HepG2 (cell line): ENCODE data around the gene MCF2L. TPM values are rescaled to one million over a fixed set of nuclear protein-coding genes. Genes with fewer than 3 reads are reported as not detected.

Experiments used
- ATAC-seq: fragments of 200-7000 bp; cut with Tn5 transposase; 3 replicates; pipeline ENCODE4 v1.9.1; 2020; ENCODE audit warnings: mild to moderate bottlenecking, moderate library complexity
- BruUV-seq: library from RNA; stranded (reverse); fragments of 400-500 nt; replicated peaks from 2 replicates; lab custom pipeline; 2021; lab: Mats Ljungman, UMichigan
- CTCF ChIA-PET: fragments of 300-600 bp; formaldehyde crosslinking; extraction: SDS; loops from one replicate; lab custom pipeline; 2021; ENCODE audit warnings: low total read pairs, inconsistent platforms, low intra/inter-chr PET ratio; lab: Yijun Ruan, JAX
- POLR2A ChIA-PET: fragments of 350-600 bp; sonication (Branson Sonifier 250); formaldehyde crosslinking; loops from one replicate; lab custom pipeline; 2020; ENCODE audit warnings: antibody characterized with exemption, inconsistent platforms; lab: Yijun Ruan, JAX
- DNase-seq: peaks from one replicate; pipeline ENCODE4 v3.0.0-alpha.2; 2015; ENCODE audit warnings: low spot score
- FAIRE-seq: peaks from 3 replicates; lab custom pipeline; 2011; peaks lifted over from hg19 to GRCh38; lab: Jason Lieb, UNC
- H2AFZ ChIP-seq: one replicate; pipeline ENCODE4 v1.6.1; 2011; ENCODE audit warnings: low read length, inconsistent platforms
- H3K27ac ChIP-seq: fragments of 300-600 bp; 3 replicates; pipeline ENCODE4 v1.8.0; 2011; ENCODE audit warnings: mixed run types, mild to moderate bottlenecking, mixed read lengths, low read length, inconsistent platforms; ENCODE audit not compliant: insufficient read depth; ENCODE audit errors: extremely low read length
- H3K27me3 ChIP-seq, 2 experiments: fragments of 200-600 bp in 1 of 2; 2 replicates in 1 of 2; 3 replicates in 1 of 2; pipeline versions ENCODE4 v1.6.0 to v1.8.0; 2011; ENCODE audit warnings: low read length in 2 of 2, mild to moderate bottlenecking in 2 of 2, moderate library complexity in 2 of 2, inconsistent platforms in 1 of 2; ENCODE audit not compliant: insufficient read depth in 2 of 2, control insufficient read depth in 1 of 2
- H3K36me3 ChIP-seq, 2 experiments: fragments of 200-600 bp in 1 of 2; replicated peaks in 1 of 2; 2 replicates in 1 of 2; 3 replicates in 1 of 2; pipeline versions ENCODE4 v1.5.1 to v1.8.0; 2011; ENCODE audit warnings: low read length in 2 of 2, inconsistent platforms in 1 of 2; ENCODE audit not compliant: insufficient read depth in 2 of 2, control insufficient read depth in 1 of 2
- H3K4me1 ChIP-seq: 2 replicates; pipeline ENCODE4 v1.5.1; 2012; ENCODE audit warnings: low read length, inconsistent platforms; ENCODE audit not compliant: insufficient read depth
- H3K4me2 ChIP-seq: 2 replicates; pipeline ENCODE4 v1.6.0; 2011; ENCODE audit warnings: low read depth, low read length, inconsistent platforms
- H3K4me3 ChIP-seq, 3 experiments: fragments of 200-600 bp in 1 of 3; sonication (generic), shearing (Covaris generic) in 1 of 3; replicated peaks in 1 of 3; 2 replicates each; pipeline ENCODE4 v1.5.1; 2011 to 2016; ENCODE audit warnings: low read length in 3 of 3, inconsistent platforms in 2 of 3, low read depth in 2 of 3, mild to moderate bottlenecking in 2 of 3, control low read depth in 1 of 3, mixed read lengths in 1 of 3; ENCODE audit not compliant: insufficient read depth in 1 of 3
- H3K79me2 ChIP-seq: one replicate; pipeline ENCODE4 v1.6.1; 2011; ENCODE audit warnings: low read length, inconsistent platforms; ENCODE audit not compliant: insufficient read depth
- H3K9ac ChIP-seq: 2 replicates; pipeline ENCODE4 v1.6.0; 2011; ENCODE audit warnings: mild to moderate bottlenecking, low read depth, low read length, inconsistent platforms; ENCODE audit not compliant: insufficient read depth
- H3K9me3 ChIP-seq: 2 replicates; pipeline ENCODE4 v1.5.1; 2012; ENCODE audit warnings: mild to moderate bottlenecking, low read length
- H4K20me1 ChIP-seq: 2 replicates; pipeline ENCODE4 v1.6.0; 2011; ENCODE audit warnings: inconsistent platforms, mild to moderate bottlenecking, low read length, moderate library complexity; ENCODE audit not compliant: insufficient read depth
- AKNA ChIP-seq: sonication (generic); formaldehyde crosslinking; IDR thresholded peaks from 2 replicates; pipeline ENCODE4 v1.4.0; 2020; ENCODE audit warnings: missing genetic modification reagents, borderline replicate concordance
- FOXK1 ChIP-seq: sonication (generic); formaldehyde crosslinking; IDR thresholded peaks from 2 replicates; pipeline ENCODE4 v1.4.0; 2020; ENCODE audit warnings: low read depth, missing genetic modification reagents, borderline replicate concordance
- GATAD1 ChIP-seq: IDR thresholded peaks from 2 replicates; pipeline ENCODE4 v1.6.1; 2016; ENCODE audit warnings: missing genetic modification reagents, missing compliant biosample characterization
- GATAD2A ChIP-seq: IDR thresholded peaks from 2 replicates; pipeline ENCODE4 v1.6.1; 2016
- HNRNPLL ChIP-seq: fragments of 200-400 bp; formaldehyde crosslinking; IDR thresholded peaks from 2 replicates; pipeline ENCODE4 v1.6.1; 2017; ENCODE audit warnings: mild to moderate bottlenecking, low read depth, low read length; ENCODE audit not compliant: poor library complexity, severe bottlenecking
- NCOR1 ChIP-seq: fragments of 200-600 bp; sonication (generic); IDR thresholded peaks from 2 replicates; pipeline ENCODE4 v1.7.0; 2017; ENCODE audit warnings: antibody characterized with exemption, low read length, borderline replicate concordance
- XBP1 ChIP-seq: sonication (generic); formaldehyde crosslinking; IDR thresholded peaks from 2 replicates; pipeline ENCODE4 v1.5.0; 2020; ENCODE audit warnings: missing genetic modification reagents
- ZFP36L1 ChIP-seq: sonication (generic); formaldehyde crosslinking; IDR thresholded peaks from 2 replicates; pipeline ENCODE4 v1.8.0; 2022; ENCODE audit warnings: mild to moderate bottlenecking, missing genetic modification reagents, moderate library complexity
- ZFX ChIP-seq: sonication (generic); formaldehyde crosslinking; IDR thresholded peaks from 2 replicates; pipeline ENCODE4 v1.4.0; 2020; ENCODE audit warnings: mild to moderate bottlenecking, low read depth, missing genetic modification reagents, moderate library complexity
- ZNF256 ChIP-seq: sonication (generic); formaldehyde crosslinking; conservative IDR thresholded peaks from 2 replicates; pipeline ENCODE4 v1.4.0; 2020; ENCODE audit warnings: missing genetic modification reagents
- ZNF800 ChIP-seq: sonication (generic); formaldehyde crosslinking; IDR thresholded peaks from 2 replicates; pipeline ENCODE4 v1.4.0; 2020; ENCODE audit warnings: missing genetic modification reagents
- ZNF878 ChIP-seq: sonication (generic); formaldehyde crosslinking; IDR thresholded peaks from 2 replicates; pipeline ENCODE4 v1.8.1; 2023; ENCODE audit warnings: mild to moderate bottlenecking, missing genetic modification reagents, moderate library complexity
- WGBS: methylation state at CpG from one replicate; pipeline ENCODE4 v1.1.6; 2017; ENCODE audit warnings: low lambda C conversion rate; 5-methylcytosine and 5-hydroxymethylcytosine counted together
- in situ Hi-C: cut with HindIII; loops from 2 replicates; pipeline ENCODE4 v1.10.0; 2017; ENCODE audit warnings: low pct_unique_long_range_greater_than_20kb; ENCODE audit not compliant: extremely low pct_ligation_motif_present
- intact Hi-C: fragments of 100-400 bp; cut with micrococcal nuclease; formaldehyde crosslinking; loops from one replicate; pipeline ENCODE4 v1.10.0; 2022; ENCODE audit not compliant: unreplicated experiment
- polyA plus RNA-seq, 8 experiments: library from polyadenylated mRNA; depleted of rRNA in 3 of 8; stranded (reverse) in 7 of 8; unstranded in 1 of 8; fragments of >200 nt; fragmentation: Illumina TruSeq in 4 of 8; extraction: Trizol in 4 of 8; gene quantifications; 2 replicates each; pipeline versions ENCODE4 v1.2.1 to v1.2.3, GENCODE V29; 2011 to 2016; ENCODE audit warnings: low read depth in 4 of 8, missing spikeins in 1 of 8, mixed read lengths in 1 of 8; ENCODE audit not compliant: insufficient read depth in 1 of 8
- total RNA-seq, 5 experiments: library from RNA; depleted of rRNA; stranded (reverse); fragments of >200 nt; fragmentation: Illumina TruSeq; extraction: Trizol; gene quantifications; 2 replicates each; pipeline ENCODE4 v1.2.3, GENCODE V29; 2016; ENCODE audit warnings: low read depth in 1 of 5

Gene MCF2L
- total and polyA plus RNA-seq, 2 of the 13 experiments (the other 11 are each of a cell fraction or from before 2014, with no cell fraction given): 19.4 to 28.4 TPM

- ATAC-seq (no peak), DNase-seq (no peak), FAIRE-seq (no peak)
- ChIA-PET POLR2A (no interaction called here), CTCF (no interaction called here)
- Histone ChIP-seq H3K9me3 (no peaks in the 10 kb centered on the region), H3K4me1 (peaks cover 31% of the 10 kb centered on the region), H3K4me3 (no peak overlapping the region), H2AFZ (no peak overlapping the region), H4K20me1 (no peaks in the 10 kb centered on the region; the same call in 1 of the 2 replicates), H3K9ac (no peak overlapping the region), H3K79me2 (no peaks in the 10 kb centered on the region), H3K27ac (no peak overlapping the region), H3K27me3 (no peaks in the 10 kb centered on the region), H3K4me2 (no peak overlapping the region), H3K36me3 (no peaks in the 10 kb centered on the region)
- WGBS: 93% methylated on average over 5 of the region's 6 CpGs
- BruUV-seq: no TSS peak
- intact Hi-C loops (no loop called here), in situ Hi-C loops (no loop called here)
- TF ChIP-seq ZNF878 (CRISPR knock-in tag) (no peak), GATAD2A (no peak), ZFX (no peak), FOXK1 (CRISPR knock-in tag) (no peak), ZNF256 (CRISPR knock-in tag) (no peak), HNRNPLL (no peak)
Measured at GRCh38 chr13:112934078-112934477, 34.9 kb upstream of the MCF2L start.

GRCh38 chr13:112938680-112939079 is 30.3 kb upstream of the MCF2L start:
- POLR2A ChIA-PET: no interaction called here
- FAIRE-seq (no peak), ATAC-seq (no peak), DNase-seq (no peak)
- intact Hi-C loops: no loop called here
- CTCF ChIA-PET: no interaction called here
- Histone ChIP-seq H3K4me1 (peaks cover 6% of the 10 kb centered on the region; the same call in 1 of the 2 replicates), H4K20me1 (peaks cover 2% of the 10 kb centered on the region; the same call in 1 of the 2 replicates), H3K36me3 (no peaks in the 10 kb centered on the region), H3K27me3 (no peaks in the 10 kb centered on the region), H3K4me3 (no peak overlapping the region), H3K9ac (no peak overlapping the region), H3K9me3 (no peaks in the 10 kb centered on the region), H2AFZ (no peak overlapping the region), H3K27ac (no peak overlapping the region), H3K4me2 (no peak overlapping the region), H3K79me2 (no peaks in the 10 kb centered on the region)
- WGBS: 65% methylated on average over 7 of the region's 7 CpGs
- in situ Hi-C loops: no loop called here
- no TSS peak for BruUV-seq
- TF ChIP-seq ZNF800 (CRISPR knock-in tag) (no peak), AKNA (no peak), NCOR1 (no peak), GATAD1 (CRISPR knock-in tag) (no peak), ZFP36L1 (no peak), XBP1 (CRISPR knock-in tag) (no peak)
